ENCODE results near the gene PDCD6IP.
"Not testable (repeated sequence)": the region's sequence is repeated elsewhere in the genome, so short reads cannot be mapped to it uniquely, and the experiment has no call there.

The PDCD6IP gene

GRCh38 chr3:33795856-33796536 is 2.4 kb upstream of the PDCD6IP start:
- DNase-seq (ENCODE audit: low spot score) = no peak

- no peak for DNase-seq (ENCODE audit: low spot score)
Measured at GRCh38 chr3:33798113-33798417, 365 bp upstream of the PDCD6IP start.

- DNase-seq (ENCODE audit: low spot score) = no peak
Measured at GRCh38 chr3:33799202-33799551, 747 bp downstream of the PDCD6IP start.

- DNase-seq (ENCODE audit: low spot score) = no peak
Measured at GRCh38 chr3:33803252-33803651, 4.8 kb downstream of the PDCD6IP start.

GRCh38 chr3:33803894-33804526 is 5.6 kb downstream of the PDCD6IP start:
- no peak for DNase-seq (ENCODE audit: low spot score)

- DNase-seq (ENCODE audit: low spot score) = no peak
Measured at GRCh38 chr3:33807191-33807590, 8.8 kb downstream of the PDCD6IP start.

- DNase-seq (ENCODE audit: low spot score) = no peak
Measured at GRCh38 chr3:33808559-33808958, 10.1 kb downstream of the PDCD6IP start.

- no peak for DNase-seq (ENCODE audit: low spot score)
Measured at GRCh38 chr3:33810545-33810944, 12.1 kb downstream of the PDCD6IP start.

GRCh38 chr3:33821989-33822388 is 23.6 kb downstream of the PDCD6IP start:
- DNase-seq (ENCODE audit: low spot score) = no peak

GRCh38 chr3:33823821-33824220 is 25.4 kb downstream of the PDCD6IP start:
- DNase-seq (ENCODE audit: low spot score) = no peak

GRCh38 chr3:33825111-33825510 is 26.7 kb downstream of the PDCD6IP start:
- DNase-seq (ENCODE audit: low spot score) = no peak

GRCh38 chr3:33826206-33826605 is 27.8 kb downstream of the PDCD6IP start:
- no peak for DNase-seq (ENCODE audit: low spot score)

- no peak for DNase-seq (ENCODE audit: low spot score)
Measured at GRCh38 chr3:33826688-33827087, 28.3 kb downstream of the PDCD6IP start.

- no peak for DNase-seq (ENCODE audit: low spot score)
Measured at GRCh38 chr3:33829720-33830119, 31.3 kb downstream of the PDCD6IP start.

GRCh38 chr3:33831053-33831452 is 32.6 kb downstream of the PDCD6IP start:
- no peak for DNase-seq (ENCODE audit: low spot score)

- DNase-seq (ENCODE audit: low spot score) = no peak
Measured at GRCh38 chr3:33833408-33834095, 35.1 kb downstream of the PDCD6IP start.

- DNase-seq (ENCODE audit: low spot score) = no peak
Measured at GRCh38 chr3:33834096-33834453, 35.6 kb downstream of the PDCD6IP start.

- DNase-seq (ENCODE audit: low spot score) = not testable (repeated sequence)
Measured at GRCh38 chr3:33837182-33837581, 38.8 kb downstream of the PDCD6IP start.

GRCh38 chr3:33839283-33839682 is 40.9 kb downstream of the PDCD6IP start:
- no peak for DNase-seq (ENCODE audit: low spot score)

GRCh38 chr3:33840179-33840578 is 41.7 kb downstream of the PDCD6IP start:
- DNase-seq (ENCODE audit: low spot score) = no peak

- no peak for DNase-seq (ENCODE audit: low spot score)
Measured at GRCh38 chr3:33848624-33849347, 50.4 kb downstream of the PDCD6IP start.

GRCh38 chr3:33850599-33850998 is 52.2 kb downstream of the PDCD6IP start:
- not testable (repeated sequence) for DNase-seq (ENCODE audit: low spot score)

GRCh38 chr3:33855407-33855806 is 57.0 kb downstream of the PDCD6IP start:
- not testable (repeated sequence) for DNase-seq (ENCODE audit: low spot score)
